NCI-H128 (cell line): ENCODE data around the gene TRMT11.
A peak's percentile ranks its signal among the peaks of the same experiment; 100 is the strongest.
"Not testable (repeated sequence)": the region's sequence is repeated elsewhere in the genome, so short reads cannot be mapped to it uniquely, and the experiment has no call there.

Experiments
- DNase-seq: peaks from one replicate; lab custom pipeline; 2025; ENCODE audit not compliant: unreplicated experiment; lab: John Stamatoyannopoulos, UW

TRMT11 gene

DNA sequence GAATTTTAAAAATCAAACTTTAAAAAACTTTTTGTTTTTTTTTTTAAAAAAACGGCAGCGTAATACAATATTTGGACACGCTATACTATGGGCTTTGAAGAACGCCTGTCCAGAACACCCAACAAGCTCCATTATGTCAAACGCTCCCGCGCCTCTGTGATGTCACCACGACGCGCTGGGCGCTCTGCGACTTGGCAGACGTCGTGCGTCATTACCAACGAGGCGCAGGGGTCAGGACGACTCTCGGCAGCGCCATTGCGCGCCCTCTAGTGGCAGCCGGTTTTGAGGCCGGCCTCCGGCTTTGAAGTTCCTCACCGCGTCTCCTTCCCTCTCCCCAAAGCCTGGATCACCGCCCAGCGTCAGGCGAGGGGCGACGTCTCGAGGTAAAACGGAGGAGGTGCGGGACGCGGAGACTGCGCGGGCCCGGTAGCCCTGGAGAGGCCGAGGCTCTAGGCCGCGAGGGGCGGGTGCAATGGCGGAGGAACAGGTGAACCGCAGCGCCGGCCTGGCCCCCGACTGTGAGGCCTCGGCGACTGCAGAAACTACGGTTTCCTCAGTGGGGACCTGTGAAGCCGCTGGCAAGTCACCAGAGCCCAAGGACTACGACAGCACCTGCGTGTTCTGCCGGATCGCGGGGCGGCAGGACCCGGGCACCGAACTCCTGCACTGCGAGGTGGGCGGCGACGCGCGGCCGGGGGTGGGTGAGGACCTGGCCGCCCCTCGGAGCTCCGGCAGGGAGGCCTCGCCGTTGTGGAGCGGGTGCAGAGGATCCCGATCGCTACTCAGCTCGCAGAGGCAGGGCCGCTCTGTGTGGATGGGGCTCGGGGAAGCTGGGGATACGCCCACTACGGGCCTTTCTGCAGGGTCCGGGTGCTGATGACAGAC lies 29.6 kb upstream of the TRMT11 start, which contains the start of gene HINT3:
Gene HINT3 (plus strand): TSS at position 265 of the 885 bp plus-strand sequence. CDS start 208 bp downstream, at position 473.
- DNase-seq = peak; percentile 96

DNA sequence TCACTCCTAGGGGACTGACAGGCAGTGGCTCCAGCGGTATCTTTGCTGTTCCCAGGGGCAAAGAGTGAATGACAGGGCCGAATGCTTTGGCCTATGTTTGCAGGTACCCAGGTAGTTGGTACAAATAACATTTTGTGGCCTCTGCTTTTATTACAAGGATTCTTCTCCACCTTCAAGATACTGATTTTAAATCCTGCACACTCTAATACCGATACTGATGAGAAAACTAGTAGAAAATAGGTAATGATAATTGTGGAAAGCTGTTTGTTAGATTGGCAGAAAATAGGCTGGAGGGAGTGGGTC lies 29.0 kb upstream of the TRMT11 start:
- DNase-seq = no peak

DNA sequence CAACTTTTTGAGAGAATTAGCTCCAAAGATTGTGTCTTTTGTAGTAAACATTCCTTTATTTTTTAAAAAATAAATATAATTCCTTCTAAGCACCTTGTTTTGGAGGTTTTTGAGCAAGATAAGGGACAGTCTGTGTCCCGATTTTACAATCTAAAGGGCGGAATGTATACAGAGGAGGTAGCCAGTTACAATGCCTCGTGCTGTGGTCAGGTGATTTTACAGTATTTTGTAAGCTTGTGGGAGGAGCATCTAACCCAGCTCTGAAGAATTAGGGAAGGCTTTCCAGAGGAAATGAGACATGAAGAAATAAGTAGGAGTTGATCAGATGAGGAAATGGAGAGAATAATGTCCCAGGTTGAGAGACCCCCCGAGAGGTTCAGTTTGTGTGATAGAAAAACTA lies 28.5 kb upstream of the TRMT11 start:
- DNase-seq = no peak

DNA sequence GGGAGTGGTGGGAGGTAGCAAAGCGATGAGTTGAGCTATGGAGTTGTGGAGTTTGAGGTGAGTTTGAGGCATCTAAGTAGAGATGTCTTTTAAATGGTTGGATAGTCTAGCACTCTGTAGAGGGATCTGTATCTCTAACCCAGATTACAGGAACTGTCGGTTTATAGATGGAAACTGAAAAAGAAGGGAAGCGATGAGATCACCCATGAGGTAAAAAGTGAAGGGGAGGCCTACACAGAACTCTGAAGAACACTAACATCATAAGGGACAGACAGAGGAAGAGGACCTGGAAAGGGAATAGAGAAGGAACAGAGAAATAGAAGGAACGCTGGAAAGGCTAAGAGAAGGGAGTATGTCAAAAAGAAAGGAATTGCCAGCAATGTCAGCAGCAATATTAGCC lies 27.3 kb upstream of the TRMT11 start:
- no peak for DNase-seq

DNA sequence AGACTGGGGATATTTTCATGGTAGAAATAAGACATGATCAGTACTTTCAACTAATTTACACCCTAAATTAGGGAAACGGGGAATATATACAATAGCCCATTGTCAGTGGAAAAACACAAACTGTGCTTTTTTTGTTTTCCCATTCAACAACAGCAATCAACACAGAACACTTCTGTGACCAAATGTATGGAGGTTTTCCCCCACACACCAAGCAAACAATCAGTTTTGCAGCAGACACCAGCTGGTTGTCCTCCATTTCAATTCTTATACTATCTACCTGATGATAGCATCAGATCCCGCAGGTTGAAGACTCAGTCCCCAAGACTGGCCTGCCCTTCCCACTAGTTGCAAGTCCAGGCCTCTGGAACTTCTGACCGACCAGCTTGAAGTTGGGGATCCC lies 25.2 kb upstream of the TRMT11 start:
- no peak for DNase-seq

DNA sequence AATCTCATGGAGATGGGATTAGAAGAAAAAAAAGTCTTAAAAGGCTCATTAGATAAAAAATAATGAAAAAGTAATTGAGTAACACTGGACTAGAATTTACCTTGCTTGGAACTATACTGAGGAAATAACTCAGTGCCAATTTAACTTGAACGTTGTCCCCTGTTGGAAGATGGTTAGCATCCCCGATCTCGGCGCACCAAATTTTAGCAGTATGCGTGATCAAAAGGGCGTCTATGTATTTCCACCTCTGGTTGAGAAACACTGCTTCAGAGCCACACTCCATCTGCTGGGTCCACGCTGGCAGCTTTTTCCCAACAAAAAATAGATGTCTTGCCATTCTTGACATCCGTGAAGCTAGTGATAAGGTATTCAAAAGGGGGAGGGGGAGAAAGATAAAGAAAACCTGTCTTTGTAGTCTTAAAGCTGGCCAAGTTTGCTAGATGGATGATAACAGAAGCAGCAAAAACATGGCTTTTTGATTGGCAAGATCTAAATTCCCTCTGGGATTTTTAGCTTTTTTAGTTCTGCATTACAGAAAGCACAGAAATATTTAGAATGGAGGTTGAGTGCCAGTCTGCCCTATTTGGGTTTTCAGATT lies 23.3 kb upstream of the TRMT11 start:
- DNase-seq = no peak

DNA sequence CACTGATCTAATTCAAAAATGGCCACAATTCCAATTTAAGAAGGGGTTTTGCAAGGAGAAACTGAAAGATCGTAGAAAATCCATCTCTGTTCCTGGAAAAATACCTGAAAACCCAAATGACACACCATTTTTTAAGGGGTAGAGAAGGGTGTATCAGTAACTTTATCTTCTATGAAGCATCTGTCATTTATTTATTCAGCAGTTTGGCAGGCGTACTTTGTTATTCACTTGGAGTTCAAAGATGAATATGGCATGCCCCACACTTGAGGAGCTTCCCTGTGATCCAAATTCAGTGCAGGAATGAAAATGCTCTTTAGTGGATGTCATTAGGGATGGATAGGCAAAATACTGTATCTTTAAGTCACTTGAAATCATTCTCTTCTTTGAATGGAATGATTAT lies 22.5 kb upstream of the TRMT11 start:
- DNase-seq = no peak

DNA sequence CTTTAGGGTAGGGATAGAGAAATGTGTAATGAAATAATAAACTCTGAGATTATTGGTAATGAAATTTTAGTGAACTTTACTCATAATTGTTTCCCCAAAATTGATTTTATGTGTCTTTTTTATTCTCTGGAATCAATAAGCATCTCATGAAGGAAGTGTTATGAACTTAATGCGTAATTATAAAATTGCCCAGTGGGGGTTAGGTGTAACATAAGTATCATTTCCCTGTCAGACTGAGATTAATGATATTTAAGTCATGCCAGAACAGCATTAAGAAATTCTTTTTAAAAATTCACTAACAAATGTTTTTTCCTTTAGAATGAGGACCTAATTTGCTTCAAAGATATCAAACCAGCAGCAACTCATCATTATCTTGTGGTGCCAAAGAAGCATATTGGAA lies 19.8 kb upstream of the TRMT11 start:
- DNase-seq = no peak

DNA sequence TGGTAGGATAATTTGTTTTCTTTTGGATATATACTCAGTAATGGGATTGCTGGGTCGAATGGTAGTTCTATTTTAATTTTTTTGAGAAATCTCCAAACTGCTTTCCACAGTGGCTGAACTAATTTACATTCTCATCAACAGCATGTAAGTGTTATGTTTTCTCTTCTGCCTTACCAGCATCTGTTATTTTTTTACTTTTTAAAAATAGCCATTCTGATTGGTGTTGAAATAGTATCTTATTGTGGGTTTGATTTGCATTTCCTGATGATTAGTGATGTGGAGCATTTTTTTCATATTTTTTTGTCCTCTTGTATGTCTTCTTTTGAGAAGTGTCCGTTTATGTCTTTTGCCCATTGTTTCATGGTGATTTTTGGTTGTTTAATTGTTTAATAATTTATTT lies 17.8 kb upstream of the TRMT11 start:
- no peak for DNase-seq

DNA sequence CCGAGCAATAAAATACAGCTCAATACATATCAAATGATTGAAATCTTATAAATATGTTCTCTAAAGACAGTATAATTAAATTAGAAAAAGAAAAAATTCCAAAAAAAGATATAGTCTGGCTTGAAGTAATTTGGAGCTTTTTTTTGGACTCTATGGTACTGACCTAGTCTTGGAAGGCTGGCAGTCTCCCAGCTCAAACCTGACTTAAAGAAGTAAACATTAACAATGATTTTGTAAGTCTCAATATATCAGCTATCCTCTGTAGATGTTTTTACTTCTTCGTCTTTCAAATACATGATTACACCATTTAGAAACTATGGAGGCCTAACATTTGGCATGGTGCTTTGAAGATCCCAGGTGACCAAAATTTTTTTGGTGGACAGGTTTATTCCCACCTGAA lies 15.6 kb upstream of the TRMT11 start:
- no peak for DNase-seq

DNA sequence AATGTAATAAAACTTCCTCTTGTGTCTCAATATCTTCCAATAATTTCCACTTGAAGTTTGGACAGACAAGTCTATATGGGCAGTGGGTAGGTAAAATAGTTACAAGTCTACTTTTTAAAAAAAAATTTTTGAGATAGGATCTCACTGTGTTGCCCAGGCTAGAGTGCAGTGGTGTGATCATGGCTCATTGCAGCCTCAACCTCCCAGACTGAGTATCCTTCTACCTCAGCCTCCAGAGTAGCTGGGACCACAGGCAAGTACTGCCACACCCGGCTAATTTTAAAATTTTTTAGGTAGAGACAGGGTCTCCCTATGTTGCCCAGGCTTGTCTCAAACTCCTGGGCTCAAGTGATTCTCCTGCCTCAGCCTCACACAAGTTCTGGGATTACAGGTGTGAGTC lies 13.9 kb upstream of the TRMT11 start:
- not testable (repeated sequence) for DNase-seq

DNA sequence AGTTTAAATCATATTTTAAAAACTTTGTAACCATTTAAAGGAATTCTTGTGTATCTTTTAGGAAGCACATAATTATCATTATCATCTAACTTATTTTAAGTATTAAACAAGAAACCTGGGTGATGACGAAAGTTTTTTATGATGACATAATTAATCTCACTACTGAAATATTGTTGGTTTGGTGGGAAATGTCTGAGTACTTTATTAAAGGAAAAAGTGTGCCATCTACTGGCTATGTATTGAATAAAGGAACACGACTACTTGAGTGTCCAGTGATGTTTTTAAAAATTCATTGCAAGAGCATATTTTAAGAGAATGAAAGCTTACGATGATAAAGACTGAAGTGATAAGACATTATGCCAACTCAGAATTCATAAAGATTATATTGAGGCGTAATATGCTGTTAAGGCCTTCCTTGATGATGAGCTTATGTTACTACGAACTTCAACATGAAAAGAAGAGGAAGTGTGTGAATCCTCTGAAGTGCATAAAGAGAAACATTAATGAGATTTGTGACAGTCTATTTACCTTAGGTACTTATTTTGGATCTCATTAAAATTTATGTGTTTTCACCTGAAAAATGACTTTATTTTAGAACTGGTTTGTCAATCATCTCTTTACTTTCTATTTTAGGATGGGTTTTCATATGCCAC lies 12.0 kb upstream of the TRMT11 start:
- peak; percentile 9 for DNase-seq

DNA sequence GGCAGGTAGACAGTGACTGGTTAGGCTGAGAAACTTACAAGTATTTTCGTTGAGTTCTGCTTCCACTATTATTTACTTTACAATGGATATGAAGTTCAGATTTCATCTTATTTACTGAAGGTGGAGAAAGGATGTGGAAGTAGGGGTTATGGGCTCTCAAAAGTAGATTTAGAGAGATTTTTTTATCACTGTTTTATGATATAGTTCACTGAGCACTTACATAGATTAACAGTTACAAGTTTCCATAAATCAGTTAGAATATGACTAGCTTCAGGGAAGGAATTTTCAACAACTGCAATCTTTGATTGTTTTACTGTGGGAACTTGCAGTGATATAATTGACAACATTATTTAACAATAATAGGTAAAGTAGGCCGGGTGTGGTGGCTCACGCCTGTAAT lies 7.2 kb upstream of the TRMT11 start:
- DNase-seq = no peak

DNA sequence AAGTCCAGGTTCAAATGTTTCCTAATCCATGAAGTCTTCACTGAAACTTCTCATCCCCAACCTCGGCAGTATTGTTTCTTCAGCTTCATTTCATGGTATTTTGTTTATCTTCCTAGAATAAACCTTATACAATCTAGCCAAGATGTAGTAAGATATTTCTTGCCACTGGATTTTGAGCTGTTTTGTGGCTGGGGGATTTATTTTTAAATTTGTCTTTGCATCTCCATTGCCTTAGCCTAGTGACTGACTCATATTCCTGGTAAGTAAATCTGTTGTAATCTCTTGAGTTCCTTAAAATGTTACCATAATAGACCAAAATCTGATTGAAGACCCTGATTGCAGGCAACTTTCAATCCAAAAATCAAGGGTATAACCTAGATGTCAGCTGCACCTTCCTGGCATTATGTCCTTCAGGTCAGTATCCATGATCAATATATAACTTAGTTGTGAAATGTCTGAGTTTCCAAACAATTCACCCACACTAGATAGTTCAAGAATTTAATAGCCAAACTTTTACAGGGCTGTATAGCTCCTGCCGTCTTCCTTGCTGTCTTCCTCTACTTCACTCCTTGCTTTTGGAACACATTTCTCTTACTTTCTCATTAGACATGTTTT lies 4.7 kb upstream of the TRMT11 start:
- no peak for DNase-seq

DNA sequence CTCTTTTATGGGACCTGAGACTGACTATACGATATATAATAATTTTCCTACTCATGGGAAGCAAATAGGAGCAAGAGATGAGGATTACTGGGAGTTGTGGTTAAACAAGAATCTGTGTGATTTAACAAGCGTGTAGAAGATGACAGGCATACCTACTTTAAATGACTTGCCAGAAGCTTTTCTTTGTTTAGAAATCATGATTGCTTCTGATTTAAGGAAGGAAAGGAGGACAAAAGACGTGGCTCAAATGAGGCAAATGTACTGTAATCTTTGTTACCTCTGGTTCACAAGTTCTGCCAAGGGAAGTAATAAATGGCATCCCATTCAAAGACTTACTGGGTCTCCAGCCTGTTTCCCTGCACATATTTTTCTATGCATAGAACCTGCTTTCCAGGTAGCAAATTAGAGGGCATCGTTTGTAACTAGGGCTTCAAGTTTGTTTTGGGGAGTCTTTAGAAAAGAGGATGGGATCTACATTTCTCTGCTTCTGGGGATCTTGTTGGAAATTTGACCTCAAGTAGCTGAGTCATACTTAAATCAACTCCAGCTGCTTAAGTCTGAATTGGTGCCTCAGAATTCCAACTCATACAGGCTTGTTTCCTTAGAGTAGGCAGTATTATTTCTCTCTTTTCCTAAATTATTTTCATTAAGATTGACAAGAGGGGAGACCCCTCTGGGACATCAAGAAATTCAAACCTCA lies 2.9 kb upstream of the TRMT11 start:
- no peak for DNase-seq

DNA sequence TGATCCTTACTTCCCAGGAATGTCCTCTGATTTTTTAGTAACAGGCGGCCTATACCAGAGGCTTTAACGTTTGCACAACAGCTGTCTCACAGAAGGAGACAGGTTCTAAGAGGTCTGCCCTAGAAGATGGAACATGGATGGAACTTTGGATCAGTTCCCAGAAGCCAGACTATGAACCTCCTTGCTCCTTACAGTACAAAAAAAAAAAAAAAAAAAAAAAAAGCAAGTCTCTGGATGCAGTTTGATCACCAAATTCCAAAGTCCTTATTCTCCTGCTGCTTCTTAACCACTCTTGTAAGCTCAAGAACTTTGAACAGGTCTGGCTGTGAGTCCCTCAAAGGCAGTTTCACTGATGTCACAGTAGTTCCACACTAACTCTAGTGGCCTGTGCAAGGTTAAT lies 2.0 kb upstream of the TRMT11 start:
- no peak for DNase-seq

DNA sequence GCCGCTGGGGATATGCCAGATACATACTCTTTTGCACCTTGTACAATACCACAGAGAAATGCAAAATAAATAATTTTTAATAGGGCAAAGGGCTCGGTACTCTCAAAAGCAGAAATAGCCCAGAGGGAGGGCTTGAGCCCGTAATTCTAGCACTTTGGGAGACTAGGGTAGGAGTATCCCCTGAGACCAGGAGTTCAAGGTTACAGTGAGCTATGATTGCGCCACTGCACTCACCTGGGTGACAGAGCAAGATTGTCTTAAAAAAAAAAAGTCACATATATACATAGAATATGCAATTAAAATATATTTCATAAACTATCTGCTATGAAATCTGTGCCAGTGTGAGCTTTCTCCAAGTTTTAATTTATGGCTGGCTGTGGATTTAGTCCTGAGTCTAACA lies 818 bp upstream of the TRMT11 start:
- DNase-seq = no peak

DNA sequence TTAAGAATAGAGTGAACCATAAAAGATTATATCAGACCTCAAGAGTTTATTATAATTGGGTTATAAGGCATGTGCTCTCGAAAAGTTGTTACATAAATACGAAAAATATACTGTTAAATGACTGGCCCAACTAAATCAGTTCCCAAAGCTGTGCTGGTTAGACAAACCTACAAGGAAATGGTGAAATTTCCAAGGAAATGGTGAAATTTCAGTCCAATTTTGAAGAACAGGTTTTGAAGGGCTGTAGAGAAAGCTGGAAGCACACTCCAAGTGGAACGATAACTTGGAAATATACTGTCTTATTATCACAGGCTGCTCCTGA lies 400 bp upstream of the TRMT11 start:
- no peak for DNase-seq

DNA sequence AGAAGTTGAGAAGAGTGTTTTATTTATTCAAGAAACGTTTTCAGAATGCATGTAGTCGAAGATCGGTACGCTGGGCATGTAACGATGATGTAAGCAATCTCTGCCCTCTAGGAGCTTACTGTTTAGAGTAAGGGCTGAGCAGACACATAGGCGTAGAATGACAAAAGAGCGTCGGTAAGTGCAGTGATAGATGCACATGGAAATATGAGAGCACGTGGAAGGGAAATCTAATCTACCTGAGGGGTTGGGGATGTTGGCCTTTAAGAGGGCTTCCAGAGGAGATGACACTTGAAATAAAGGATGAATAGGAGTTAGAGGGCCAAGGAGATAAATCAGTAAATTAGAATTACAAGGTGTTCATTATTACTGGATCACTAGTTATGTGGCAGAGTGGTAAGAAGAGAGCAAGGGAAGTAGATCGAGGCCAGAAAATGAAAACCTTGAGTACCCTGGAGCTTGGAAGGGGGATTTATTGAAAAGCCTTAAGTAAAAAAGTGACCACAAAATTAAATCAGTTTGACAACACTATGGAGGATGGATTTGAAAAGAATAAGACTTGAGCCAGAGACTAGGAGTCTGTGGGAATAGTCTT lies 782 bp downstream of the TRMT11 start:
- DNase-seq = no peak

DNA sequence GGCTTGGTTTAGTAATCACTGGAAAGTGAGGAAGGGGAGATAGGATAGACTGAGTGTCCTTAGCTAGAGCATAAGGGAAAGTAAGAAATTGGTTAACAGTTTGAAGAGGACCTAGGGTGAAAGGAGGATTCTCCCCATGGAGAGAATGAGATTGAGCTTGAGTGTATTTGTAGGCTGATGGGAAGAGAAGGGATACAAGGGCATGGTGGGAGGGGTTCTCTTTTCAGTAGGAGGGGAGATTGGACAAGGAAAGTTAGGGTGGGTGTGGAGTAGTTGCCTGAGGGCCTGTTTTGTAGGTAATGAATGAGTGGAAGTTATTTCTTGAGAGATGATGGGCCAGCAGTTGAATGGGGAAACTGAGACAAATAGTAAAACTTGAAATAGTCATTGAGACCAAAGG lies 1.9 kb downstream of the TRMT11 start:
- no peak for DNase-seq

DNA sequence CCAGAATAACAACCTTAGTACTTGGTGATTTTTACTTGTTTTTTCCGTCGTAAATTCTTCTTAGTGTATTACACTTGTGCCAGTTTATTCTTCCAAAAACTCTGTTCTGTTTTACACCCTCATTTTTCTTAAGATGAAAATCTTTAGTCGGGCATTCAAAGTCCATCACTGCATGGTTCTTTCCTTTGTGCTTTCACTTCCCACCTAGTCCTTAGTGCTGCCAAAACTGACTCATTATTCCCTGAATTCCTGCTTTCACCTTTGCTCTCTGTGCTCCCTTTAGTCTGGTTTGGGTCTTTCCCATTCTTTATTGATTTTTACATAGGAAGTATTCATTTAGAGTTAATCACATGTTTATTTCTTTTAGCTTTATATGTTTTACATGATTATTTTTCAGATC lies 3.3 kb downstream of the TRMT11 start:
- no peak for DNase-seq
